Tibial nerve (tissue), 4 donors: Measurements from ENCODE around the gene OCA2.

Experiments used
- CTCF ChIP-seq, 5 experiments: fragments of 200-600 bp in 3 of 5; fragments of 450-650 bp in 2 of 5; sonication (generic) in 3 of 5; IDR thresholded peaks; one replicate each; pipeline ENCODE4 v1.5.1; 2016 to 2019; ENCODE audit warnings: antibody characterized with exemption in 5 of 5, mild to moderate bottlenecking in 3 of 5, moderate library complexity in 2 of 5
- EP300 ChIP-seq, 2 donors: sonication (generic); formaldehyde crosslinking; IDR thresholded peaks; one replicate each; pipeline ENCODE4 v1.6.1; 2017; ENCODE audit warnings: antibody characterized with exemption in 2 of 2, mild to moderate bottlenecking in 1 of 2
- POLR2A ChIP-seq, 2 donors: fragments of 450-650 bp; IDR thresholded peaks; one replicate each; pipeline ENCODE4 v1.6.1; 2017; ENCODE audit warnings: antibody characterized with exemption in 2 of 2, mild to moderate bottlenecking in 2 of 2, moderate library complexity in 2 of 2

GRCh38 chr15:28114114-28114455, 15.0 kb upstream of the OCA2 start:
- TF ChIP-seq CTCF (IDR thresholded peaks at IDR 0.05) (no peak), POLR2A (IDR thresholded peaks at IDR 0.05) (no peak), EP300 (IDR thresholded peaks at IDR 0.05) (no peak)
